HG02943 (cell line): ENCODE data around the gene MEAF6.
"Not testable (repeated sequence)": the region's sequence is repeated elsewhere in the genome, so short reads cannot be mapped to it uniquely, and the experiment has no call there.

Source experiments
- ATAC-seq: cut with Tn5 transposase; IDR thresholded peaks from one replicate; pipeline ENCODE4 v1.9.1; 2021; ENCODE audit warnings: mild to moderate bottlenecking, low read depth, moderate library complexity; ENCODE audit not compliant: unreplicated experiment

Gene MEAF6

GRCh38 chr1:37514350-37515184 is at the start of gene MEAF6:
Gene MEAF6, minus strand, starts transcription at chr1:37514766. Its CDS starts 20 bp downstream, at chr1:37514746.
- ATAC-seq: peak; percentile 79

- no peak for ATAC-seq
Measured at GRCh38 chr1:37562984-37563383, 48.4 kb upstream of the MEAF6 start.

GRCh38 chr1:37561133-37562132 is 46.9 kb upstream of the MEAF6 start:
- ATAC-seq: no peak

GRCh38 chr1:37560401-37561132 is 46.0 kb upstream of the MEAF6 start:
- ATAC-seq: no peak

- not testable (repeated sequence) for ATAC-seq
Measured at GRCh38 chr1:37559957-37560379, 45.4 kb upstream of the MEAF6 start.

GRCh38 chr1:37559080-37559479 is 44.5 kb upstream of the MEAF6 start:
- ATAC-seq: no peak

- ATAC-seq: no peak
Measured at GRCh38 chr1:37558411-37558810, 43.8 kb upstream of the MEAF6 start.

GRCh38 chr1:37557402-37557801 is 42.8 kb upstream of the MEAF6 start:
- ATAC-seq: no peak

- no peak for ATAC-seq
Measured at GRCh38 chr1:37556712-37557196, 42.2 kb upstream of the MEAF6 start, which contains the start of gene DNALI1. Gene DNALI1, plus strand, starts transcription at chr1:37556940. Its CDS starts 55 bp downstream, at chr1:37556995.

- peak; percentile 73 for ATAC-seq
Measured at GRCh38 chr1:37553927-37554808, 39.6 kb upstream of the MEAF6 start, which contains the start of gene SNIP1. Gene SNIP1, minus strand, starts transcription at chr1:37554293. Its CDS starts 64 bp downstream, at chr1:37554229.

GRCh38 chr1:37553598-37553926 is 39.0 kb upstream of the MEAF6 start:
- ATAC-seq: no peak

- no peak for ATAC-seq
Measured at GRCh38 chr1:37549341-37549740, 34.8 kb upstream of the MEAF6 start.

GRCh38 chr1:37545019-37545418 is 30.5 kb upstream of the MEAF6 start:
- no peak for ATAC-seq

- no peak for ATAC-seq
Measured at GRCh38 chr1:37544530-37544929, 30.0 kb upstream of the MEAF6 start.

- no peak for ATAC-seq
Measured at GRCh38 chr1:37540036-37540785, 25.6 kb upstream of the MEAF6 start.

GRCh38 chr1:37539154-37539553 is 24.6 kb upstream of the MEAF6 start:
- ATAC-seq: not testable (repeated sequence)

- no peak for ATAC-seq
Measured at GRCh38 chr1:37537378-37537777, 22.8 kb upstream of the MEAF6 start.

GRCh38 chr1:37533317-37534093 is 18.9 kb upstream of the MEAF6 start:
- ATAC-seq: no peak
